Cardiac fibroblast (primary cell): ENCODE data around the gene PDIA4.
"Not testable (repeated sequence)": the region's sequence is repeated elsewhere in the genome, so short reads cannot be mapped to it uniquely, and the experiment has no call there.

Experiments
- DNase-seq, 2 donors: peaks; one replicate each; pipeline versions ENCODE4 v3.0.0 to v3.0.0-alpha.2; 2010; ENCODE audit warnings: low read depth in 2 of 2
- H3K4me3 ChIP-seq, 2 donors: replicated peaks in 1 of 2; 1 replicate in 1 of 2; 2 replicates in 1 of 2; pipeline ENCODE4 v1.5.1; 2011; ENCODE audit warnings: low read depth in 2 of 2, low read length in 2 of 2, mild to moderate bottlenecking in 2 of 2, moderate library complexity in 1 of 2
- CTCF ChIP-seq: IDR thresholded peaks from one replicate; pipeline ENCODE4 v1.5.1; 2011; ENCODE audit warnings: low read depth, mild to moderate bottlenecking, low read length, inconsistent platforms

Gene PDIA4

GRCh38 chr7:149071641-149072437 lies 43.5 kb upstream of the PDIA4 start:
- DNase-seq, result no peak
- no peak overlapping the region for H3K4me3 ChIP-seq
- TF ChIP-seq CTCF, result peak; percentile 5

- TF ChIP-seq CTCF, result no peak
- H3K4me3 ChIP-seq, result no peak overlapping the region
- DNase-seq, result no peak
Observed at GRCh38 chr7:149071182-149071635, 42.9 kb upstream of the PDIA4 start.

- no peak for DNase-seq
- TF ChIP-seq CTCF, result no peak
- H3K4me3 ChIP-seq, result no peak overlapping the region
Observed at GRCh38 chr7:149070372-149071125, 42.2 kb upstream of the PDIA4 start.

GRCh38 chr7:149067869-149068268 lies 39.6 kb upstream of the PDIA4 start:
- no peak for DNase-seq
- no peak overlapping the region for H3K4me3 ChIP-seq
- no peak for TF ChIP-seq CTCF

- DNase-seq, result no peak
- H3K4me3 ChIP-seq, result no peak overlapping the region
- no peak for TF ChIP-seq CTCF
Observed at GRCh38 chr7:149063476-149063875, 35.2 kb upstream of the PDIA4 start.

GRCh38 chr7:149062217-149062899 lies 34.1 kb upstream of the PDIA4 start:
- H3K4me3 ChIP-seq, DNase-seq: not testable (repeated sequence)

GRCh38 chr7:149060156-149060555 lies 31.9 kb upstream of the PDIA4 start:
- no peak for TF ChIP-seq CTCF
- H3K4me3 ChIP-seq, result no peak overlapping the region
- DNase-seq, result peak; percentile 13 to 14
